Hepatocyte (in vitro differentiated cells): Measurements from ENCODE around the gene INSRR.

Source experiments
- EZH2 ChIP-seq: fragments of 200-600 bp; sonication (generic); IDR thresholded peaks from 2 replicates; pipeline ENCODE4 v1.6.1; 2016; ENCODE audit warnings: antibody characterized with exemption, mild to moderate bottlenecking, borderline replicate concordance
- TF ChIP-seq, protein P1 (sequence below): fragments of 200-600 bp; sonication (generic); IDR thresholded peaks from 2 replicates; pipeline ENCODE4 v1.5.1; 2016; ENCODE audit warnings: antibody characterized with exemption, mild to moderate bottlenecking; ENCODE audit not compliant: poor library complexity

GRCh38 chr1:156839426-156840109 lies 19.3 kb downstream of the INSRR start:
- TF ChIP-seq, protein P1, sequence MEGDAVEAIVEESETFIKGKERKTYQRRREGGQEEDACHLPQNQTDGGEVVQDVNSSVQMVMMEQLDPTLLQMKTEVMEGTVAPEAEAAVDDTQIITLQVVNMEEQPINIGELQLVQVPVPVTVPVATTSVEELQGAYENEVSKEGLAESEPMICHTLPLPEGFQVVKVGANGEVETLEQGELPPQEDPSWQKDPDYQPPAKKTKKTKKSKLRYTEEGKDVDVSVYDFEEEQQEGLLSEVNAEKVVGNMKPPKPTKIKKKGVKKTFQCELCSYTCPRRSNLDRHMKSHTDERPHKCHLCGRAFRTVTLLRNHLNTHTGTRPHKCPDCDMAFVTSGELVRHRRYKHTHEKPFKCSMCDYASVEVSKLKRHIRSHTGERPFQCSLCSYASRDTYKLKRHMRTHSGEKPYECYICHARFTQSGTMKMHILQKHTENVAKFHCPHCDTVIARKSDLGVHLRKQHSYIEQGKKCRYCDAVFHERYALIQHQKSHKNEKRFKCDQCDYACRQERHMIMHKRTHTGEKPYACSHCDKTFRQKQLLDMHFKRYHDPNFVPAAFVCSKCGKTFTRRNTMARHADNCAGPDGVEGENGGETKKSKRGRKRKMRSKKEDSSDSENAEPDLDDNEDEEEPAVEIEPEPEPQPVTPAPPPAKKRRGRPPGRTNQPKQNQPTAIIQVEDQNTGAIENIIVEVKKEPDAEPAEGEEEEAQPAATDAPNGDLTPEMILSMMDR = no peak
- TF ChIP-seq EZH2 = no peak
